Neuronal stem cell (in vitro differentiated cells): ENCODE data around the gene CXCL3.

Experiments used
- DNase-seq: peaks from one replicate; pipeline ENCODE4 v3.0.0-alpha.2; 2013; ENCODE audit warnings: low spot score
- H2AFZ ChIP-seq: one replicate; pipeline ENCODE4 v1.6.1; 2013; ENCODE audit warnings: mild to moderate bottlenecking, low read length, inconsistent platforms
- H2AK5ac ChIP-seq: 2 replicates; pipeline ENCODE4 v1.6.1; 2013; ENCODE audit warnings: low read depth, mild to moderate bottlenecking, inconsistent platforms, low read length, moderate library complexity, mixed read lengths
- H2BK120ac ChIP-seq: 2 replicates; pipeline ENCODE4 v1.6.1; 2013; ENCODE audit warnings: low read depth, mild to moderate bottlenecking, inconsistent platforms, low read length, moderate library complexity, mixed read lengths
- H2BK12ac ChIP-seq: one replicate; pipeline ENCODE4 v1.6.1; 2013; ENCODE audit warnings: low read length, inconsistent platforms
- H2BK15ac ChIP-seq: 2 replicates; pipeline ENCODE4 v1.6.1; 2013; ENCODE audit warnings: mild to moderate bottlenecking, low read length, inconsistent platforms, mixed read lengths
- H2BK5ac ChIP-seq: one replicate; pipeline ENCODE4 v1.6.1; 2013; ENCODE audit warnings: inconsistent platforms, mild to moderate bottlenecking, low read length, moderate library complexity
- H3K14ac ChIP-seq: one replicate; pipeline ENCODE4 v1.6.1; 2013; ENCODE audit warnings: low read length, inconsistent platforms
- H3K18ac ChIP-seq: 2 replicates; pipeline ENCODE4 v1.6.1; 2013; ENCODE audit warnings: low read length, inconsistent platforms
- H3K23ac ChIP-seq: 2 replicates; pipeline ENCODE4 v1.6.1; 2013; ENCODE audit warnings: low read depth, mild to moderate bottlenecking, mixed read lengths, low read length, inconsistent platforms; ENCODE audit not compliant: poor library complexity
- H3K27ac ChIP-seq: replicated peaks from 3 replicates; pipeline ENCODE4 v1.5.1; 2013; ENCODE audit warnings: low read length, inconsistent platforms
- H3K27me3 ChIP-seq, 3 experiments: 2 replicates each; pipeline ENCODE4 v1.6.1; 2013; ENCODE audit warnings: low read length in 3 of 3, mild to moderate bottlenecking in 2 of 3, inconsistent platforms in 1 of 3, low read depth in 1 of 3, mixed read lengths in 1 of 3, moderate library complexity in 1 of 3; ENCODE audit not compliant: control insufficient read depth in 3 of 3, insufficient read depth in 3 of 3
- H3K36me3 ChIP-seq, 2 donors: replicated peaks in 1 of 2; 2 replicates each; pipeline ENCODE4 v1.6.1; 2013; ENCODE audit warnings: low read length in 2 of 2; ENCODE audit not compliant: control insufficient read depth in 2 of 2, insufficient read depth in 2 of 2
- H3K4ac ChIP-seq: 2 replicates; pipeline ENCODE4 v1.6.1; 2013; ENCODE audit warnings: inconsistent platforms, mild to moderate bottlenecking, low read length, moderate library complexity
- H3K4me1 ChIP-seq, 2 donors: 1 replicate in 1 of 2; 2 replicates in 1 of 2; pipeline ENCODE4 v1.6.1; 2013; ENCODE audit warnings: low read length in 2 of 2, low read depth in 1 of 2; ENCODE audit not compliant: control insufficient read depth in 2 of 2, insufficient read depth in 1 of 2
- H3K4me2 ChIP-seq: one replicate; pipeline ENCODE4 v1.6.1; 2013; ENCODE audit warnings: mild to moderate bottlenecking, low read length, inconsistent platforms; ENCODE audit not compliant: insufficient read depth, poor library complexity, severe bottlenecking
- H3K4me3 ChIP-seq, 2 donors: 2 replicates each; pipeline ENCODE4 v1.5.1; 2013; ENCODE audit warnings: low read length in 2 of 2, mild to moderate bottlenecking in 2 of 2, inconsistent platforms in 1 of 2, moderate library complexity in 1 of 2
- H3K79me1 ChIP-seq: one replicate; pipeline ENCODE4 v1.6.1; 2013; ENCODE audit warnings: low read depth, mild to moderate bottlenecking, inconsistent platforms, low read length, moderate library complexity
- H3K9ac ChIP-seq: one replicate; pipeline ENCODE4 v1.6.1; 2013; ENCODE audit warnings: mild to moderate bottlenecking, low read depth, low read length, inconsistent platforms; ENCODE audit not compliant: poor library complexity
- H3K9me3 ChIP-seq, 2 donors: replicated peaks in 1 of 2; 2 replicates each; pipeline versions ENCODE3 to v1.6.1; 2013; ENCODE audit warnings: low read length in 2 of 2, mild to moderate bottlenecking in 2 of 2, inconsistent platforms in 1 of 2, low read depth in 1 of 2, mixed read lengths in 1 of 2, moderate library complexity in 1 of 2; ENCODE audit not compliant: control insufficient read depth in 2 of 2, insufficient read depth in 1 of 2
- H4K8ac ChIP-seq: one replicate; pipeline ENCODE4 v1.6.1; 2013; ENCODE audit warnings: low read depth, mild to moderate bottlenecking, inconsistent platforms, low read length, moderate library complexity
- H4K91ac ChIP-seq: one replicate; pipeline ENCODE4 v1.6.1; 2013; ENCODE audit warnings: low read length, low read depth, mild to moderate bottlenecking, inconsistent platforms; ENCODE audit not compliant: poor library complexity
- WGBS, 2 donors: extraction: QIAGEN DNeasy Blood & Tissue Kit; methylation state at CpG; one replicate each; pipeline ENCODE4 v1.1.7; 2013; ENCODE audit warnings: missing lambda C conversion rate in 2 of 2, mixed read lengths in 1 of 2; ENCODE audit not compliant: insufficient read length in 2 of 2, insufficient replicate concordance in 1 of 2; ENCODE audit errors: extremely low coverage in 2 of 2; 5-methylcytosine and 5-hydroxymethylcytosine counted together

Gene CXCL3

DNA sequence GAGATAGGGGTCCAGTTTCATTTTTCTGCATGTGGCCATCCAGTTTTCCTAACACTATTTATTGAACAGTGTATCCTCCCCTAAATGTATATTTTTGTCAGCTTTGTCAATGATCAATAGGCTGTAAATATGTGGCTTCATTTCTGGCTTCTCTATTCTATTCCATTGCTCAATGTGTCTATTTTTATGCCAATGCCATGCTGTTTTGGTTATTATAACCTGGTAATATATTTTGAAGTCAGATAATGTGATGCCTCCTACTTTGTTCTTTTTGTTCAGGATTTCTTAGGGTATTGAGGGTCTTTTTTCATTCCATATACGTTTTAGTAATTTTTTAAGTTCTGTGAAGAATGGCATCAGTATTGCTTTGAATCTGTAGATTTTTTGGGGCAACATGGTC lies 8.7 kb upstream of the CXCL3 start:
- no peak overlapping the region for H3K4ac ChIP-seq
- no peak overlapping the region for H2BK12ac ChIP-seq
- no peak overlapping the region for H3K18ac ChIP-seq
- no peak overlapping the region for H2BK15ac ChIP-seq
- no peaks in the 10 kb centered on the region for H3K79me1 ChIP-seq
- no peak overlapping the region for H3K4me2 ChIP-seq
- no peak overlapping the region for H2BK120ac ChIP-seq
- no peak overlapping the region for H3K9ac ChIP-seq
- no peaks in the 10 kb centered on the region for H3K36me3 ChIP-seq
- H2AFZ ChIP-seq = no peak overlapping the region
- no peak overlapping the region for H3K23ac ChIP-seq
- no peaks in the 10 kb centered on the region for H3K27me3 ChIP-seq
- no peak overlapping the region for H3K14ac ChIP-seq
- no peak overlapping the region for H3K27ac ChIP-seq
- H2AK5ac ChIP-seq = no peak overlapping the region
- no peak overlapping the region for H4K8ac ChIP-seq
- no peak overlapping the region for H4K91ac ChIP-seq
- no peaks in the 10 kb centered on the region for H3K4me1 ChIP-seq
- no peak overlapping the region for H2BK5ac ChIP-seq
- no peaks in the 10 kb centered on the region for H3K9me3 ChIP-seq
- no CpG with 5 or more reads among the region's 1 CpG for WGBS, 2 donors
- H3K4me3 ChIP-seq = no peak overlapping the region
- DNase-seq = no peak

DNA sequence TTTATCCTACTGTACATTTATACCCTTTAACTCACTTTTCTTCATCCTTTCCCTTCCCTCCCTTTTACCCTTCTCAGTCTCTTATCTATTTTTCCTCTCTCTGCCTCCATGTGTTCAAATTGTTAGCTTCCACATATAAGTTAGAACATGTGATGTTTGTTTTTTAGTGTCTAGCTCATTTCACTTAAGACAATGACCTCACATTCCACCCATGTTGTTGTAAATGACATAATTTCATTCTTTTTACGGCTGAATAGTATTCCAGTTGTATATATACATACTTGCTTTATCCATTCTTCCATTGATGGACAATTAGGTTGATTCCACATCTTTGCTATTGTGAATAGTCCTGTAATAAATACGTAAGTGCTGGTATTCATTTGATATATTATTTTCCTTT lies 7.3 kb upstream of the CXCL3 start:
- Histone ChIP-seq H3K4me3 (no peak overlapping the region), H3K14ac (no peak overlapping the region)

DNA sequence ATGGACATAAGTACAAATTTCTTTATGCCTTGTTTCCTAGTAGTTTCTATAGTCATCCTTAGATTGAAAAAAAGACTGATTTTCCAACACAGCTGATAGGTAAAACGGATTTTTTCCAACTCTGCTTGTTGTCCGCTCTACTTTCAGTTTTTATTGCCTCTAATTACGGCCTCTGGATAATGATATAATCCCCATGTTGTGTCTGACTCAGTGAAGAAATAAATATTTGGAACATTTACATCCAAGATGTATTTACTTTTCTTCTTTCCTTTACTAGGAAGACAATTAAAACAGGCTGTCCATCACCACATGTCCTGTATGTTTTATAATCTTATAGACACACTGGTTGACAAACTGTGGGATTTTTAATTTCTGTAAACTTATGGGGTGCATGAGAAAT lies 6.8 kb upstream of the CXCL3 start:
- Histone ChIP-seq H3K14ac (no peak overlapping the region), H3K4me2 (no peak overlapping the region), H3K79me1 (no peaks in the 10 kb centered on the region), H3K9me3 (no peaks in the 10 kb centered on the region), H2BK15ac (no peak overlapping the region), H2BK120ac (no peak overlapping the region), H3K9ac (no peak overlapping the region), H3K4ac (no peak overlapping the region), H2BK5ac (no peak overlapping the region), H2AK5ac (no peak overlapping the region), H3K4me3 (no peak overlapping the region), H3K18ac (no peak overlapping the region), H3K27me3 (no peaks in the 10 kb centered on the region), H2AFZ (no peak overlapping the region), H3K4me1 (no peaks in the 10 kb centered on the region), H4K91ac (no peak overlapping the region), H2BK12ac (no peak overlapping the region), H4K8ac (no peak overlapping the region), H3K27ac (no peak overlapping the region), H3K36me3 (no peaks in the 10 kb centered on the region), H3K23ac (no peak overlapping the region)
- WGBS, 2 donors = no CpG with 5 or more reads among the region's 3 CpGs
- DNase-seq = no peak

More for the DNA sequence above, 7.3 kb upstream of the CXCL3 start:
- H3K4ac ChIP-seq = no peak overlapping the region
- H3K27ac ChIP-seq = no peak overlapping the region
- DNase-seq = no peak
- H3K4me1 ChIP-seq = no peaks in the 10 kb centered on the region
- no peaks in the 10 kb centered on the region for H3K27me3 ChIP-seq
- H2BK120ac ChIP-seq = no peak overlapping the region
- H2BK5ac ChIP-seq = no peak overlapping the region
- H3K79me1 ChIP-seq = no peaks in the 10 kb centered on the region
- WGBS, 2 donors = no CpG with 5 or more reads among the region's 2 CpGs
- H4K8ac ChIP-seq = no peak overlapping the region
- H4K91ac ChIP-seq = no peak overlapping the region
- H3K23ac ChIP-seq = no peak overlapping the region
- H3K9me3 ChIP-seq = no peaks in the 10 kb centered on the region
- H2AFZ ChIP-seq = no peak overlapping the region
- no peak overlapping the region for H2BK15ac ChIP-seq
- H3K9ac ChIP-seq = no peak overlapping the region
- H3K4me2 ChIP-seq = no peak overlapping the region
- no peaks in the 10 kb centered on the region for H3K36me3 ChIP-seq
- H3K18ac ChIP-seq = no peak overlapping the region
- H2AK5ac ChIP-seq = no peak overlapping the region
- H2BK12ac ChIP-seq = no peak overlapping the region

DNA sequence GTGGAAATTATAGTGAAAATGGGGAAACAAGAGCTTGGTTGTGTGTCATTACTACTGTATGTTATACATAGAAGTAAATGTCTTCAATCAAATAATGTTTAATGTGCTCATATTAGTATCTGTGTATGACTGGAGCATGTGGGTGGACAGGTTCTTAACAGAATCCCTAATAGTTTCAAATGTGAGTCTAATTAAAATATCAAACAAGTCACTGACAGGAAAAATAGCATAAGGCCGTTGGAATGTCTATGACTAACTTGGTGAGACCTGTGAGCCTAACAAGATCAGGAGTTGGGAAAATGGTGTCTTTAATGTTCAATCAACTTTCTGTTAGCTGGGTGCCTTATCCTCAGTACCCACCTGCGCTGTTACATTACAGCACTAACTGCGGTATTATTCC lies 6.2 kb upstream of the CXCL3 start:
- no peak overlapping the region for H3K4me3 ChIP-seq
- DNase-seq = no peak
- H3K4ac ChIP-seq = no peak overlapping the region
- H2AFZ ChIP-seq = no peak overlapping the region
- no peak overlapping the region for H3K18ac ChIP-seq
- no peak overlapping the region for H2BK15ac ChIP-seq
- H3K9ac ChIP-seq = no peak overlapping the region
- no peak overlapping the region for H3K23ac ChIP-seq
- no peaks in the 10 kb centered on the region for H3K79me1 ChIP-seq
- no peak overlapping the region for H3K27ac ChIP-seq
- H4K91ac ChIP-seq = no peak overlapping the region
- no peak overlapping the region for H2BK5ac ChIP-seq
- H4K8ac ChIP-seq = no peak overlapping the region
- H2BK120ac ChIP-seq = no peak overlapping the region
- H3K14ac ChIP-seq = no peak overlapping the region
- H3K4me2 ChIP-seq = no peak overlapping the region
- H3K4me1 ChIP-seq = no peaks in the 10 kb centered on the region
- no peaks in the 10 kb centered on the region for H3K9me3 ChIP-seq
- H2AK5ac ChIP-seq = no peak overlapping the region
- no CpG with 5 or more reads among the region's 3 CpGs for WGBS, 2 donors
- no peak overlapping the region for H2BK12ac ChIP-seq
- no peaks in the 10 kb centered on the region for H3K36me3 ChIP-seq
- H3K27me3 ChIP-seq = no peaks in the 10 kb centered on the region
